ENCODE data around the gene AOX1. TPM values are rescaled to one million over a fixed set of nuclear protein-coding genes. Genes with fewer than 3 reads are reported as not detected.

AOX1 gene
- polyA plus RNA-seq, 1 of the 3 experiments (the other 2 are of a cell fraction) = 3.3 TPM

GRCh38 chr2:200665626-200666453 lies 80.0 kb downstream of the AOX1 start:
- no peaks in the 10 kb centered on the region for H3K9me3 ChIP-seq
- no peak for DNase-seq
- no peak for TF ChIP-seq GATA2 (CRISPR knock-in tag; IDR thresholded peaks at IDR 0.05)
- TF ChIP-seq SMC3 (IDR thresholded peaks at IDR 0.05; ENCODE audit: low read depth, low read length) = no peak
- no peak for TF ChIP-seq RFX5 (IDR thresholded peaks at IDR 0.05; ENCODE audit: low read length)
- no peak for TF ChIP-seq RAD21 (IDR thresholded peaks at IDR 0.05; ENCODE audit: low read length)
- TF ChIP-seq, protein P1, sequence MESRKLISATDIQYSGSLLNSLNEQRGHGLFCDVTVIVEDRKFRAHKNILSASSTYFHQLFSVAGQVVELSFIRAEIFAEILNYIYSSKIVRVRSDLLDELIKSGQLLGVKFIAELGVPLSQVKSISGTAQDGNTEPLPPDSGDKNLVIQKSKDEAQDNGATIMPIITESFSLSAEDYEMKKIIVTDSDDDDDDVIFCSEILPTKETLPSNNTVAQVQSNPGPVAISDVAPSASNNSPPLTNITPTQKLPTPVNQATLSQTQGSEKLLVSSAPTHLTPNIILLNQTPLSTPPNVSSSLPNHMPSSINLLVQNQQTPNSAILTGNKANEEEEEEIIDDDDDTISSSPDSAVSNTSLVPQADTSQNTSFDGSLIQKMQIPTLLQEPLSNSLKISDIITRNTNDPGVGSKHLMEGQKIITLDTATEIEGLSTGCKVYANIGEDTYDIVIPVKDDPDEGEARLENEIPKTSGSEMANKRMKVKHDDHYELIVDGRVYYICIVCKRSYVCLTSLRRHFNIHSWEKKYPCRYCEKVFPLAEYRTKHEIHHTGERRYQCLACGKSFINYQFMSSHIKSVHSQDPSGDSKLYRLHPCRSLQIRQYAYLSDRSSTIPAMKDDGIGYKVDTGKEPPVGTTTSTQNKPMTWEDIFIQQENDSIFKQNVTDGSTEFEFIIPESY (IDR thresholded peaks at IDR 0.05; ENCODE audit: borderline replicate concordance, low read depth) = no peak
- no peak for TF ChIP-seq SIN3A (IDR thresholded peaks at IDR 0.05; ENCODE audit: borderline replicate concordance, low read depth, low read length)
- no peak for TF ChIP-seq RXRA (IDR thresholded peaks at IDR 0.05; ENCODE audit: borderline replicate concordance, low read depth)
- TF ChIP-seq CHD2 (IDR thresholded peaks at IDR 0.05; ENCODE audit: low read length, partially characterized antibody) = no peak
- no peak overlapping the region for H3K4me3 ChIP-seq (ENCODE audit: low read depth in 2 of 2, low read length in 1 of 2)
- no peaks in the 10 kb centered on the region for H3K9me2 ChIP-seq
- no peaks in the 10 kb centered on the region for H3F3A ChIP-seq (replicated peaks; ENCODE audit: insufficient read depth)
- no peak overlapping the region for H3K9ac ChIP-seq
- WGBS (ENCODE audit: low lambda C conversion rate) = 80% methylated on average over 2 of the region's 2 CpGs
- no peak overlapping the region for H2AFZ ChIP-seq (ENCODE audit: low read depth)
- no peaks in the 10 kb centered on the region for H3K79me2 ChIP-seq (ENCODE audit: insufficient read depth)
- ChIA-PET POLR2A (no interaction called here), CTCF (interaction anchor here (1.0 to 1.2 kb wide), 2 partner anchors 47 to 185 kb away, joined by 3 read pairs; no protein-coding TSS in a partner anchor)
- H3K27ac ChIP-seq (ENCODE audit: low read depth in 2 of 2, low read length in 1 of 2) = no peak overlapping the region
- no peak overlapping the region for H3K4me2 ChIP-seq
- H3K27me3 ChIP-seq (ENCODE audit: insufficient read depth) = no peaks in the 10 kb centered on the region
- peaks cover 0 to 9% of the 10 kb centered on the region in 2 experiments; a peak in 1 of 4 replicates for H3K4me1 ChIP-seq (ENCODE audit: control insufficient read depth in 1 of 2, insufficient read depth in 2 of 2, low read depth in 1 of 2, low read length in 1 of 2)
- no peaks in the 10 kb centered on the region for H4K20me1 ChIP-seq (ENCODE audit: insufficient read depth)
- no peaks in the 10 kb centered on the region for H3K36me3 ChIP-seq (replicated peaks in 1 of 2; ENCODE audit: control insufficient read depth in 1 of 2, insufficient read depth in 2 of 2, low read length in 1 of 2)

- H3K79me2 ChIP-seq (ENCODE audit: insufficient read depth) = no peaks in the 10 kb centered on the region
- no peaks in the 10 kb centered on the region for H3F3A ChIP-seq (replicated peaks; ENCODE audit: insufficient read depth)
- H3K4me3 ChIP-seq (ENCODE audit: low read depth in 2 of 2, low read length in 1 of 2) = no peak overlapping the region
- TF ChIP-seq, protein P2, sequence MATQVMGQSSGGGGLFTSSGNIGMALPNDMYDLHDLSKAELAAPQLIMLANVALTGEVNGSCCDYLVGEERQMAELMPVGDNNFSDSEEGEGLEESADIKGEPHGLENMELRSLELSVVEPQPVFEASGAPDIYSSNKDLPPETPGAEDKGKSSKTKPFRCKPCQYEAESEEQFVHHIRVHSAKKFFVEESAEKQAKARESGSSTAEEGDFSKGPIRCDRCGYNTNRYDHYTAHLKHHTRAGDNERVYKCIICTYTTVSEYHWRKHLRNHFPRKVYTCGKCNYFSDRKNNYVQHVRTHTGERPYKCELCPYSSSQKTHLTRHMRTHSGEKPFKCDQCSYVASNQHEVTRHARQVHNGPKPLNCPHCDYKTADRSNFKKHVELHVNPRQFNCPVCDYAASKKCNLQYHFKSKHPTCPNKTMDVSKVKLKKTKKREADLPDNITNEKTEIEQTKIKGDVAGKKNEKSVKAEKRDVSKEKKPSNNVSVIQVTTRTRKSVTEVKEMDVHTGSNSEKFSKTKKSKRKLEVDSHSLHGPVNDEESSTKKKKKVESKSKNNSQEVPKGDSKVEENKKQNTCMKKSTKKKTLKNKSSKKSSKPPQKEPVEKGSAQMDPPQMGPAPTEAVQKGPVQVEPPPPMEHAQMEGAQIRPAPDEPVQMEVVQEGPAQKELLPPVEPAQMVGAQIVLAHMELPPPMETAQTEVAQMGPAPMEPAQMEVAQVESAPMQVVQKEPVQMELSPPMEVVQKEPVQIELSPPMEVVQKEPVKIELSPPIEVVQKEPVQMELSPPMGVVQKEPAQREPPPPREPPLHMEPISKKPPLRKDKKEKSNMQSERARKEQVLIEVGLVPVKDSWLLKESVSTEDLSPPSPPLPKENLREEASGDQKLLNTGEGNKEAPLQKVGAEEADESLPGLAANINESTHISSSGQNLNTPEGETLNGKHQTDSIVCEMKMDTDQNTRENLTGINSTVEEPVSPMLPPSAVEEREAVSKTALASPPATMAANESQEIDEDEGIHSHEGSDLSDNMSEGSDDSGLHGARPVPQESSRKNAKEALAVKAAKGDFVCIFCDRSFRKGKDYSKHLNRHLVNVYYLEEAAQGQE (IDR thresholded peaks at IDR 0.05; ENCODE audit: low read depth, low read length) = no peak
- TF ChIP-seq FOXJ3 (CRISPR knock-in tag; IDR thresholded peaks at IDR 0.05) = no peak
- TF ChIP-seq FOSL2 (IDR thresholded peaks at IDR 0.05; ENCODE audit: borderline replicate concordance, low read depth) = no peak
- TF ChIP-seq RAD21 (IDR thresholded peaks at IDR 0.05; ENCODE audit: low read length) = no peak
- no peaks in the 10 kb centered on the region for H3K9me3 ChIP-seq
- WGBS (ENCODE audit: low lambda C conversion rate) = 73% methylated on average over 3 of the region's 3 CpGs
- CTCF ChIA-PET = interaction anchor here (1.1 kb wide), 1 partner anchor 18 kb away, joined by 3 read pairs; no protein-coding TSS in a partner anchor
- H3K36me3 ChIP-seq (replicated peaks in 1 of 2; ENCODE audit: control insufficient read depth in 1 of 2, insufficient read depth in 2 of 2, low read length in 1 of 2) = no peaks in the 10 kb centered on the region
- H3K9me2 ChIP-seq = no peaks in the 10 kb centered on the region
- H3K9ac ChIP-seq = no peak overlapping the region
- POLR2A ChIA-PET = no interaction called here
- 0 out of 4 replicates have a peak, but pooled peaks cover 0 to 8% of the 10 kb centered on the region in 2 experiments for H3K4me1 ChIP-seq (ENCODE audit: control insufficient read depth in 1 of 2, insufficient read depth in 2 of 2, low read depth in 1 of 2, low read length in 1 of 2)
- H2AFZ ChIP-seq (ENCODE audit: low read depth) = no peak overlapping the region
- H3K4me2 ChIP-seq = no peak overlapping the region
- no peak overlapping the region for H3K27ac ChIP-seq (ENCODE audit: low read depth in 2 of 2, low read length in 1 of 2)
- H3K27me3 ChIP-seq (ENCODE audit: insufficient read depth) = no peaks in the 10 kb centered on the region
- no peaks in the 10 kb centered on the region for H4K20me1 ChIP-seq (ENCODE audit: insufficient read depth)
- no peak for DNase-seq
These were observed 81.6 kb downstream of the AOX1 start for GRCh38 chr2:200667413-200667812.
